Muscle of back (tissue), 11 donors: ENCODE data around the gene MYO5C. TPM values are rescaled to one million over a fixed set of nuclear protein-coding genes. Genes with fewer than 3 reads are reported as not detected.

ENCODE experiments used
- DNase-seq, 3 donors: peaks; one replicate each; pipeline versions ENCODE4 v3.0.0 to v3.0.0-alpha.2; 2013
- polyA plus RNA-seq, 10 donors: library from polyadenylated mRNA; unstranded; fragments of 120-200 nt; gene quantifications; one replicate each; pipeline ENCODE4 v1.2.1, GENCODE V29; 2013; ENCODE audit not compliant: insufficient read length in 10 of 10

Gene MYO5C
- polyA plus RNA-seq, 10 donors = 4.0 to 11.8 (median 6.7) TPM

GRCh38 chr15:52280326-52281084, 15.1 kb downstream of the MYO5C start:
- DNase-seq = no peak

GRCh38 chr15:52278636-52279367, 16.8 kb downstream of the MYO5C start:
- no peak for DNase-seq

GRCh38 chr15:52278135-52278534, 17.5 kb downstream of the MYO5C start:
- DNase-seq = no peak

GRCh38 chr15:52277575-52277974, 18.0 kb downstream of the MYO5C start:
- DNase-seq = no peak

GRCh38 chr15:52276256-52276770, 19.3 kb downstream of the MYO5C start:
- no peak for DNase-seq

- no peak for DNase-seq
Measured at GRCh38 chr15:52263563-52264282, 31.9 kb downstream of the MYO5C start.

GRCh38 chr15:52262364-52262763, 33.2 kb downstream of the MYO5C start:
- DNase-seq = no peak

- peak; percentile 30 to 56 (median 33) for DNase-seq
Measured at GRCh38 chr15:52261498-52262242, 33.9 kb downstream of the MYO5C start.

GRCh38 chr15:52261026-52261425, 34.6 kb downstream of the MYO5C start:
- no peak for DNase-seq

- no peak for DNase-seq
Measured at GRCh38 chr15:52259503-52259902, 36.1 kb downstream of the MYO5C start.

GRCh38 chr15:52258461-52258860, 37.1 kb downstream of the MYO5C start:
- DNase-seq = no peak

GRCh38 chr15:52257734-52258062, 37.9 kb downstream of the MYO5C start:
- peak in 2 of 3 donors; percentile 21 to 55 for DNase-seq

- DNase-seq = peak in 2 of 3 donors; percentile 21 to 74
Measured at GRCh38 chr15:52256930-52257733, 38.5 kb downstream of the MYO5C start.

- peak; percentile 69 to 90 (median 87) for DNase-seq
Measured at GRCh38 chr15:52256366-52256765, 39.2 kb downstream of the MYO5C start.

GRCh38 chr15:52255935-52256334, 39.7 kb downstream of the MYO5C start:
- no peak for DNase-seq

- no peak for DNase-seq
Measured at GRCh38 chr15:52255008-52255407, 40.6 kb downstream of the MYO5C start.

GRCh38 chr15:52254391-52254790, 41.2 kb downstream of the MYO5C start:
- no peak for DNase-seq

- DNase-seq = peak in 1 of 3 donors; percentile 76
Measured at GRCh38 chr15:52252781-52253180, 42.8 kb downstream of the MYO5C start.

- DNase-seq = no peak
Measured at GRCh38 chr15:52251144-52251860, 44.3 kb downstream of the MYO5C start.

- DNase-seq = no peak
Measured at GRCh38 chr15:52247461-52247860, 48.1 kb downstream of the MYO5C start.
